Measurements from ENCODE around the gene TFR2.

DNA sequence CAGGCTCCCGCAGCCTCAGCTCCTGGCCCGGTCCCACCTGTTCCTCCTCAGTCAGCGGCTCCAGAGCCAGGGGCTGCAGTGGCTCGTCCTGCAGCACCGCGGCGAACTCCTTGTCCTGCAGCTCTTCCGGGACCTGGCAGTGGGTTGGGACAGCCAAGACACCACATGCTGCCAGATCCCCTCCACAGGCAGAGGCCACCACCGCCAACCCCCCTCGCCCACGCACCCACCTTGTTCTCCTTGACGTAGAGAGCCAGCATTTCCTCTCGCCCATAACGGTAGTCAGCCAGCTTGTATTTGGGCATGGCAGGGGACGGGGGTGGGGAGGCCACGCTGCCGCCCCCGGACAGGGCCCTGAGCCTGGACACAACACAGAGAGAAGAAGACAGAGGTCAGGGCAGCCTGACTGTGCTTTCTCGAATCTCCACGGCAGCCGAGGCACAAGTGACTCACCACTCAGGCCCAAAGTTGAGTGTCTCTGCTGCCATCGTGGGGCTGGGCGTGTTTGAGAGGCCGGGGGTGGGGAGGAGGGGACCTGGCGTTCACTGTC is 46.5 kb upstream of the TFR2 start:
- TF ChIP-seq, protein P1, sequence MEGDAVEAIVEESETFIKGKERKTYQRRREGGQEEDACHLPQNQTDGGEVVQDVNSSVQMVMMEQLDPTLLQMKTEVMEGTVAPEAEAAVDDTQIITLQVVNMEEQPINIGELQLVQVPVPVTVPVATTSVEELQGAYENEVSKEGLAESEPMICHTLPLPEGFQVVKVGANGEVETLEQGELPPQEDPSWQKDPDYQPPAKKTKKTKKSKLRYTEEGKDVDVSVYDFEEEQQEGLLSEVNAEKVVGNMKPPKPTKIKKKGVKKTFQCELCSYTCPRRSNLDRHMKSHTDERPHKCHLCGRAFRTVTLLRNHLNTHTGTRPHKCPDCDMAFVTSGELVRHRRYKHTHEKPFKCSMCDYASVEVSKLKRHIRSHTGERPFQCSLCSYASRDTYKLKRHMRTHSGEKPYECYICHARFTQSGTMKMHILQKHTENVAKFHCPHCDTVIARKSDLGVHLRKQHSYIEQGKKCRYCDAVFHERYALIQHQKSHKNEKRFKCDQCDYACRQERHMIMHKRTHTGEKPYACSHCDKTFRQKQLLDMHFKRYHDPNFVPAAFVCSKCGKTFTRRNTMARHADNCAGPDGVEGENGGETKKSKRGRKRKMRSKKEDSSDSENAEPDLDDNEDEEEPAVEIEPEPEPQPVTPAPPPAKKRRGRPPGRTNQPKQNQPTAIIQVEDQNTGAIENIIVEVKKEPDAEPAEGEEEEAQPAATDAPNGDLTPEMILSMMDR (IDR thresholded peaks at IDR 0.05) = no peak
- no peak for TF ChIP-seq POLR2A (IDR thresholded peaks at IDR 0.05)
